ENCODE results near the gene RAB12.

The RAB12 gene

GRCh38 chr18:8685914-8686216 is 76.6 kb downstream of the RAB12 start:
- Histone ChIP-seq H3K27me3 (ENCODE audit: insufficient read depth, low read length, poor library complexity) (peaks cover 4% of the 10 kb centered on the region), H3K79me2 (ENCODE audit: insufficient read depth, low read length) (no peaks in the 10 kb centered on the region), H3K9me3 (ENCODE audit: insufficient read depth, low read length, severe bottlenecking) (no peaks in the 10 kb centered on the region), H3K9ac (ENCODE audit: low read depth, low read length) (no peak overlapping the region), H3K36me3 (ENCODE audit: insufficient read depth, low read length) (no peaks in the 10 kb centered on the region), H3K27ac (ENCODE audit: low read length) (no peak overlapping the region), H3K4me1 (ENCODE audit: insufficient read depth, low read length) (no peaks in the 10 kb centered on the region), H3K4me2 (ENCODE audit: insufficient read depth, low read length) (no peak overlapping the region), H2AFZ (ENCODE audit: low read depth, low read length) (no peak overlapping the region), H4K20me1 (ENCODE audit: insufficient read depth, low read length) (no peaks in the 10 kb centered on the region), H3K4me3 (ENCODE audit: low read depth in 1 of 2, low read length in 2 of 2) (no peak overlapping the region)
- DNase-seq, result no peak
- TF ChIP-seq CTCF (IDR thresholded peaks at IDR 0.05; ENCODE audit: borderline replicate concordance, extremely low read depth, low read length, poor library complexity, severe bottlenecking) (no peak), EZH2 (IDR thresholded peaks at IDR 0.05; ENCODE audit: borderline replicate concordance, low read depth, low read length, severe bottlenecking) (no peak)
- no peak for ATAC-seq (ENCODE audit: insufficient read depth, low read depth)

DNA sequence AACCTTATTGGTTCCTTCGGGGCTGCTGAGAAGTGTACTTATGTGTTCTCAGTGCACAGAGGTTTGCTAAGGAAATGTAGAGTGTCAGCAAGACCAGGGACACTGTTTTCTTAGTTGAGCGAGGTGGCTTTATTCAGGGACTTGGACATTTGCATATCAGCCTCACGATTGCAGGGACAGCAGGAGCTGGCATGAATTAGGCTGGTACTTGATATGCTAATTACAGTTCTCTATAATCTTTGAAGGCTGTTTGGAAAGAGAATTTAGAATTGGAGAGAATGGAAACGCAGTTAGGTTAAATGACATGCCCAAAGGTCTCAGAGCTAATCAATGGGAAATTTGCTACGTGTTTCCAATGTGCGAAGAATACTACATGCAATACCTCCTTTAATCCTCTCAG is 77.4 kb downstream of the RAB12 start:
- H3K4me3 ChIP-seq (ENCODE audit: low read depth in 1 of 2, low read length in 2 of 2), result no peak overlapping the region
- TF ChIP-seq CTCF (IDR thresholded peaks at IDR 0.05; ENCODE audit: borderline replicate concordance, extremely low read depth, low read length, poor library complexity, severe bottlenecking), result no peak
- TF ChIP-seq EZH2 (IDR thresholded peaks at IDR 0.05; ENCODE audit: borderline replicate concordance, low read depth, low read length, severe bottlenecking), result no peak
- H3K9me3 ChIP-seq (ENCODE audit: insufficient read depth, low read length, severe bottlenecking), result no peaks in the 10 kb centered on the region

GRCh38 chr18:8688216-8688800 is 79.1 kb downstream of the RAB12 start:
- TF ChIP-seq CTCF (IDR thresholded peaks at IDR 0.05; ENCODE audit: borderline replicate concordance, extremely low read depth, low read length, poor library complexity, severe bottlenecking) (no peak), EZH2 (IDR thresholded peaks at IDR 0.05; ENCODE audit: borderline replicate concordance, low read depth, low read length, severe bottlenecking) (no peak)
- DNase-seq (no peak), ATAC-seq (ENCODE audit: insufficient read depth, low read depth) (no peak)
- H3K4me2 ChIP-seq (ENCODE audit: insufficient read depth, low read length), result no peak overlapping the region
- H3K9me3 ChIP-seq (ENCODE audit: insufficient read depth, low read length, severe bottlenecking), result no peaks in the 10 kb centered on the region
- no peak overlapping the region for H3K9ac ChIP-seq (ENCODE audit: low read depth, low read length)
- no peak overlapping the region for H3K4me3 ChIP-seq (ENCODE audit: low read depth in 1 of 2, low read length in 2 of 2)
- H3K4me1 ChIP-seq (ENCODE audit: insufficient read depth, low read length), result no peaks in the 10 kb centered on the region
- no peaks in the 10 kb centered on the region for H3K36me3 ChIP-seq (ENCODE audit: insufficient read depth, low read length)
- no peaks in the 10 kb centered on the region for H3K79me2 ChIP-seq (ENCODE audit: insufficient read depth, low read length)
- H4K20me1 ChIP-seq (ENCODE audit: insufficient read depth, low read length), result no peaks in the 10 kb centered on the region
- no peak overlapping the region for H2AFZ ChIP-seq (ENCODE audit: low read depth, low read length)
- peaks cover 4% of the 10 kb centered on the region for H3K27me3 ChIP-seq (ENCODE audit: insufficient read depth, low read length, poor library complexity)
- H3K27ac ChIP-seq (ENCODE audit: low read length), result no peak overlapping the region

More for the DNA sequence above, 77.4 kb downstream of the RAB12 start:
- no peak overlapping the region for H3K27ac ChIP-seq (ENCODE audit: low read length)
- no peak overlapping the region for H3K9ac ChIP-seq (ENCODE audit: low read depth, low read length)
- DNase-seq (no peak), ATAC-seq (ENCODE audit: insufficient read depth, low read depth) (no peak)
- H3K4me2 ChIP-seq (ENCODE audit: insufficient read depth, low read length), result no peak overlapping the region
- no peaks in the 10 kb centered on the region for H3K4me1 ChIP-seq (ENCODE audit: insufficient read depth, low read length)
- peaks cover 4% of the 10 kb centered on the region for H3K27me3 ChIP-seq (ENCODE audit: insufficient read depth, low read length, poor library complexity)
- H3K79me2 ChIP-seq (ENCODE audit: insufficient read depth, low read length), result no peaks in the 10 kb centered on the region
- H3K36me3 ChIP-seq (ENCODE audit: insufficient read depth, low read length), result no peaks in the 10 kb centered on the region
- H2AFZ ChIP-seq (ENCODE audit: low read depth, low read length), result no peak overlapping the region
- H4K20me1 ChIP-seq (ENCODE audit: insufficient read depth, low read length), result no peaks in the 10 kb centered on the region

- H3K27me3 ChIP-seq (ENCODE audit: insufficient read depth, low read length, poor library complexity), result peaks cover 4% of the 10 kb centered on the region
- TF ChIP-seq CTCF (IDR thresholded peaks at IDR 0.05; ENCODE audit: borderline replicate concordance, extremely low read depth, low read length, poor library complexity, severe bottlenecking) (no peak), EZH2 (IDR thresholded peaks at IDR 0.05; ENCODE audit: borderline replicate concordance, low read depth, low read length, severe bottlenecking) (no peak)
- H4K20me1 ChIP-seq (ENCODE audit: insufficient read depth, low read length), result no peaks in the 10 kb centered on the region
- ATAC-seq (ENCODE audit: insufficient read depth, low read depth) (no peak), DNase-seq (no peak)
- no peaks in the 10 kb centered on the region for H3K4me1 ChIP-seq (ENCODE audit: insufficient read depth, low read length)
- H3K79me2 ChIP-seq (ENCODE audit: insufficient read depth, low read length), result no peaks in the 10 kb centered on the region
- no peak overlapping the region for H2AFZ ChIP-seq (ENCODE audit: low read depth, low read length)
- no peak overlapping the region for H3K4me2 ChIP-seq (ENCODE audit: insufficient read depth, low read length)
- H3K4me3 ChIP-seq (ENCODE audit: low read depth in 1 of 2, low read length in 2 of 2), result no peak overlapping the region
- H3K9ac ChIP-seq (ENCODE audit: low read depth, low read length), result no peak overlapping the region
- no peaks in the 10 kb centered on the region for H3K9me3 ChIP-seq (ENCODE audit: insufficient read depth, low read length, severe bottlenecking)
- no peak overlapping the region for H3K27ac ChIP-seq (ENCODE audit: low read length)
- no peaks in the 10 kb centered on the region for H3K36me3 ChIP-seq (ENCODE audit: insufficient read depth, low read length)
Observed at GRCh38 chr18:8688816-8689215, 79.6 kb downstream of the RAB12 start.
